Measurements from ENCODE around the gene ETV6.

The ETV6 gene

GRCh38 chr12:11837216-11837934 is 187.9 kb downstream of the ETV6 start:
- H3K9ac ChIP-seq (ENCODE audit: insufficient read length, low read depth) = no peak overlapping the region

DNA sequence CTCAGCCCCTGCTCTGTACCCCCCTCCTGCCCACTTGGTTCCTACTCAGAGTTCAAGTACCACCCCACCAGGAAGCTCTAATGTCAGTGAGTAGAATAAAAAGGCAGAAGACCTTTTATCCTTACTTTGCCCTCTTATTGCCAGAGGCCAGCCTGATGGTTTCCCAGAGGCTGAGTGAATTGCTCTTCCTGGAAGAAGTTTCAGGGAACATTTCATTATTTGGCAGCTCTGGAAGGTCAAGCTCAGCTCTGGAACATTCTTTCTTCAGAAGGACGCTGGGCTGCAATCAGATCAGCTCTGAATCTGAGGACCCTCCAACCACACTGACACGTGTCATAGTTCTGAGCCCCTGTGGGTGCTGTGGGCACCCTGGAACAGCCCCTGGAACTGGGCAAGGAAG is 188.9 kb downstream of the ETV6 start:
- no peaks in the 10 kb centered on the region for H3K27me3 ChIP-seq (ENCODE audit: insufficient read depth, insufficient read length)
- DNase-seq (ENCODE audit: low read depth, low spot score) = no peak
- TF ChIP-seq ZNF274 (IDR thresholded peaks at IDR 0.05; ENCODE audit: low read depth, low read length) (no peak), YY1 (IDR thresholded peaks at IDR 0.05; ENCODE audit: insufficient read depth, insufficient read length) (no peak), SUZ12 (IDR thresholded peaks at IDR 0.05; ENCODE audit: extremely low read depth, insufficient read depth, insufficient read length) (no peak)
- no peaks in the 10 kb centered on the region; the same call in 1 of the 2 replicates for H3K9me3 ChIP-seq (ENCODE audit: insufficient read depth, low read length)
- H3K4me3 ChIP-seq (ENCODE audit: insufficient read length, low read depth) = no peak overlapping the region
- H3K4me1 ChIP-seq (ENCODE audit: insufficient read depth, insufficient read length) = no peaks in the 10 kb centered on the region
- peaks cover 31% of the 10 kb centered on the region for H3K36me3 ChIP-seq (ENCODE audit: insufficient read depth, insufficient read length, low read length)
- no peak overlapping the region for H3K9ac ChIP-seq (ENCODE audit: insufficient read length, low read depth)

More at GRCh38 chr12:11837216-11837934, 187.9 kb downstream of the ETV6 start:
- H3K36me3 ChIP-seq (ENCODE audit: insufficient read depth, insufficient read length, low read length) = peaks cover 21% of the 10 kb centered on the region
- H3K4me3 ChIP-seq (ENCODE audit: insufficient read length, low read depth) = no peak overlapping the region
- no peaks in the 10 kb centered on the region; the same call in 1 of the 2 replicates for H3K9me3 ChIP-seq (ENCODE audit: insufficient read depth, low read length)
- no peaks in the 10 kb centered on the region for H3K4me1 ChIP-seq (ENCODE audit: insufficient read depth, insufficient read length)
- no peak for DNase-seq (ENCODE audit: low read depth, low spot score)
- H3K27me3 ChIP-seq (ENCODE audit: insufficient read depth, insufficient read length) = no peaks in the 10 kb centered on the region
- TF ChIP-seq ZNF274 (IDR thresholded peaks at IDR 0.05; ENCODE audit: low read depth, low read length) = no peak
- no peak for TF ChIP-seq SUZ12 (IDR thresholded peaks at IDR 0.05; ENCODE audit: extremely low read depth, insufficient read depth, insufficient read length)
- no peak for TF ChIP-seq YY1 (IDR thresholded peaks at IDR 0.05; ENCODE audit: insufficient read depth, insufficient read length)

- DNase-seq (ENCODE audit: low read depth, low spot score) = no peak
- H3K9ac ChIP-seq (ENCODE audit: insufficient read length, low read depth) = no peak overlapping the region
- peaks cover 34% of the 10 kb centered on the region for H3K36me3 ChIP-seq (ENCODE audit: insufficient read depth, insufficient read length, low read length)
- no peaks in the 10 kb centered on the region; the same call in 1 of the 2 replicates for H3K9me3 ChIP-seq (ENCODE audit: insufficient read depth, low read length)
- no peaks in the 10 kb centered on the region for H3K4me1 ChIP-seq (ENCODE audit: insufficient read depth, insufficient read length)
- H3K4me3 ChIP-seq (ENCODE audit: insufficient read length, low read depth) = no peak overlapping the region
- TF ChIP-seq ZNF274 (IDR thresholded peaks at IDR 0.05; ENCODE audit: low read depth, low read length) (no peak), SUZ12 (IDR thresholded peaks at IDR 0.05; ENCODE audit: extremely low read depth, insufficient read depth, insufficient read length) (no peak), YY1 (IDR thresholded peaks at IDR 0.05; ENCODE audit: insufficient read depth, insufficient read length) (no peak)
- no peaks in the 10 kb centered on the region for H3K27me3 ChIP-seq (ENCODE audit: insufficient read depth, insufficient read length)
Measured at GRCh38 chr12:11839091-11839641, 189.7 kb downstream of the ETV6 start.

DNA sequence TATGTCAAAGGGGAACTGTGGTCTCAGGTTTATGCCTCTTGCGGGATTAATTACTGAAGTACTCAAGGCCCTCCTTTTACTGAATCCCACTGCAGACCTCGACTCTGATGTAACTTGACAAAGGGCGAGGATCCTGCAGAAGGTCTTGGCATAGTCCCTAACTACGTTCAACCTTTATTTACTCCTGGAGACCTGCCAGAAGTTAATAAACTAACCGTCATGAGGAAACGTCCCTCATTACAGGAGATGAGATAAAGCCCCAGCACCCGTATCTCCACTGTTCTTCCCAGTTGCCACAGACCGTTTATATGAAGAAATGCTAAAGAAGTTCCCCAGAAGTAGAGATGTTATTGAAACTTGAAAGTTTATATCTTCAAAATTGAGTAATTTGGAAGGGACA is 190.9 kb downstream of the ETV6 start:
- TF ChIP-seq SUZ12 (IDR thresholded peaks at IDR 0.05; ENCODE audit: extremely low read depth, insufficient read depth, insufficient read length) = no peak
- TF ChIP-seq ZNF274 (IDR thresholded peaks at IDR 0.05; ENCODE audit: low read depth, low read length) = no peak
- no peak for TF ChIP-seq YY1 (IDR thresholded peaks at IDR 0.05; ENCODE audit: insufficient read depth, insufficient read length)
- Histone ChIP-seq H3K4me3 (ENCODE audit: insufficient read length, low read depth) (no peak overlapping the region), H3K4me1 (ENCODE audit: insufficient read depth, insufficient read length) (no peaks in the 10 kb centered on the region), H3K9ac (ENCODE audit: insufficient read length, low read depth) (no peak overlapping the region), H3K27me3 (ENCODE audit: insufficient read depth, insufficient read length) (no peaks in the 10 kb centered on the region), H3K9me3 (ENCODE audit: insufficient read depth, low read length) (no peaks in the 10 kb centered on the region; the same call in 1 of the 2 replicates), H3K36me3 (ENCODE audit: insufficient read depth, insufficient read length, low read length) (peaks cover 34% of the 10 kb centered on the region)
- no peak for DNase-seq (ENCODE audit: low read depth, low spot score)

- H3K4me1 ChIP-seq (ENCODE audit: insufficient read depth, insufficient read length) = no peaks in the 10 kb centered on the region
- H3K36me3 ChIP-seq (ENCODE audit: insufficient read depth, insufficient read length, low read length) = peaks cover 35% of the 10 kb centered on the region
- H3K9ac ChIP-seq (ENCODE audit: insufficient read length, low read depth) = no peak overlapping the region
- H3K4me3 ChIP-seq (ENCODE audit: insufficient read length, low read depth) = no peak overlapping the region
- TF ChIP-seq ZNF274 (IDR thresholded peaks at IDR 0.05; ENCODE audit: low read depth, low read length) (no peak), SUZ12 (IDR thresholded peaks at IDR 0.05; ENCODE audit: extremely low read depth, insufficient read depth, insufficient read length) (no peak), YY1 (IDR thresholded peaks at IDR 0.05; ENCODE audit: insufficient read depth, insufficient read length) (no peak)
- H3K27me3 ChIP-seq (ENCODE audit: insufficient read depth, insufficient read length) = no peaks in the 10 kb centered on the region
- DNase-seq (ENCODE audit: low read depth, low spot score) = no peak
- H3K9me3 ChIP-seq (ENCODE audit: insufficient read depth, low read length) = no peaks in the 10 kb centered on the region
Measured at GRCh38 chr12:11846488-11846887, 197.0 kb downstream of the ETV6 start.

GRCh38 chr12:11847539-11847938 is 198.1 kb downstream of the ETV6 start:
- H3K9me3 ChIP-seq (ENCODE audit: insufficient read depth, low read length) = no peaks in the 10 kb centered on the region
- TF ChIP-seq SUZ12 (IDR thresholded peaks at IDR 0.05; ENCODE audit: extremely low read depth, insufficient read depth, insufficient read length) = no peak
- no peak for TF ChIP-seq YY1 (IDR thresholded peaks at IDR 0.05; ENCODE audit: insufficient read depth, insufficient read length)
- no peak for TF ChIP-seq ZNF274 (IDR thresholded peaks at IDR 0.05; ENCODE audit: low read depth, low read length)
- H3K9ac ChIP-seq (ENCODE audit: insufficient read length, low read depth) = no peak overlapping the region
- no peak for DNase-seq (ENCODE audit: low read depth, low spot score)
- no peaks in the 10 kb centered on the region for H3K4me1 ChIP-seq (ENCODE audit: insufficient read depth, insufficient read length)
- no peak overlapping the region for H3K4me3 ChIP-seq (ENCODE audit: insufficient read length, low read depth)
- H3K36me3 ChIP-seq (ENCODE audit: insufficient read depth, insufficient read length, low read length) = peaks cover 27% of the 10 kb centered on the region
- H3K27me3 ChIP-seq (ENCODE audit: insufficient read depth, insufficient read length) = no peaks in the 10 kb centered on the region

GRCh38 chr12:11849757-11850504 is 200.5 kb downstream of the ETV6 start:
- no peak for TF ChIP-seq SUZ12 (IDR thresholded peaks at IDR 0.05; ENCODE audit: extremely low read depth, insufficient read depth, insufficient read length)
- no peak for TF ChIP-seq ZNF274 (IDR thresholded peaks at IDR 0.05; ENCODE audit: low read depth, low read length)
- TF ChIP-seq YY1 (IDR thresholded peaks at IDR 0.05; ENCODE audit: insufficient read depth, insufficient read length) = no peak
- H3K27me3 ChIP-seq (ENCODE audit: insufficient read depth, insufficient read length) = no peaks in the 10 kb centered on the region
- no peak overlapping the region for H3K9ac ChIP-seq (ENCODE audit: insufficient read length, low read depth)
- no peaks in the 10 kb centered on the region for H3K4me1 ChIP-seq (ENCODE audit: insufficient read depth, insufficient read length)
- no peaks in the 10 kb centered on the region for H3K9me3 ChIP-seq (ENCODE audit: insufficient read depth, low read length)
- peaks cover 33% of the 10 kb centered on the region for H3K36me3 ChIP-seq (ENCODE audit: insufficient read depth, insufficient read length, low read length)
- DNase-seq (ENCODE audit: low read depth, low spot score) = no peak
- no peak overlapping the region for H3K4me3 ChIP-seq (ENCODE audit: insufficient read length, low read depth)
